Forelimb muscle (tissue), 1 donor: ENCODE measurements around the gene PTP4A1. TPM values are rescaled to one million over a fixed set of nuclear protein-coding genes. Genes with fewer than 3 reads are reported as not detected.
A peak's percentile ranks its signal among the peaks of the same experiment; 100 is the strongest.
"Not testable (repeated sequence)": the region's sequence is repeated elsewhere in the genome, so short reads cannot be mapped to it uniquely, and the experiment has no call there.

Source experiments
- DNase-seq: peaks from one replicate; pipeline ENCODE4 v3.0.0-alpha.2; 2013; ENCODE audit warnings: low read depth
- polyA plus RNA-seq: library from polyadenylated mRNA; unstranded; fragments of 120-200 nt; gene quantifications from one replicate; pipeline ENCODE4 v1.2.1, GENCODE V29; 2013; ENCODE audit not compliant: insufficient read length

The PTP4A1 gene
- polyA plus RNA-seq, 1 donor, result 23.6 TPM

- no peak for DNase-seq
These were observed 10.4 kb downstream of the PTP4A1 start for GRCh38 chr6:63582579-63583231.

- DNase-seq, result no peak
These were observed 11.8 kb downstream of the PTP4A1 start for GRCh38 chr6:63584125-63584514.

- no peak for DNase-seq
These were observed 12.3 kb downstream of the PTP4A1 start for GRCh38 chr6:63584566-63584965.

- DNase-seq, result not testable (repeated sequence)
These were observed 13.4 kb downstream of the PTP4A1 start for GRCh38 chr6:63585652-63586051.

- no peak for DNase-seq
These were observed 17.7 kb downstream of the PTP4A1 start for GRCh38 chr6:63589952-63590411.

GRCh38 chr6:63592886-63593285 lies 20.6 kb downstream of the PTP4A1 start:
- DNase-seq, result no peak

GRCh38 chr6:63597141-63598048 lies 25.1 kb downstream of the PTP4A1 start:
- DNase-seq, result no peak

GRCh38 chr6:63598049-63599036 lies 26.1 kb downstream of the PTP4A1 start:
- DNase-seq, result peak; percentile 50

GRCh38 chr6:63599243-63599642 lies 27.0 kb downstream of the PTP4A1 start:
- DNase-seq, result no peak

- DNase-seq, result no peak
These were observed 27.9 kb downstream of the PTP4A1 start for GRCh38 chr6:63600136-63600535.

GRCh38 chr6:63609231-63609630 lies 37.0 kb downstream of the PTP4A1 start:
- no peak for DNase-seq

- DNase-seq, result no peak
These were observed 38.7 kb downstream of the PTP4A1 start for GRCh38 chr6:63610944-63611343.

GRCh38 chr6:63611560-63611959 lies 39.3 kb downstream of the PTP4A1 start:
- DNase-seq, result no peak

GRCh38 chr6:63615590-63615989 lies 43.3 kb downstream of the PTP4A1 start:
- DNase-seq, result no peak

Other genes starting within 250 kb of the PTP4A1 start
- gene PHF3, start 63.3 kb downstream of the PTP4A1 start, polyA plus RNA-seq, result 32.5 TPM